Measurements from ENCODE around the gene PREPL. TPM values are rescaled to one million over a fixed set of nuclear protein-coding genes. Genes with fewer than 3 reads are reported as not detected.

PREPL gene
- total and polyA plus RNA-seq, 2 donors (not counting 1 experiment from before 2014, with no cell fraction given): 5.5 to 34.0 TPM

DNA sequence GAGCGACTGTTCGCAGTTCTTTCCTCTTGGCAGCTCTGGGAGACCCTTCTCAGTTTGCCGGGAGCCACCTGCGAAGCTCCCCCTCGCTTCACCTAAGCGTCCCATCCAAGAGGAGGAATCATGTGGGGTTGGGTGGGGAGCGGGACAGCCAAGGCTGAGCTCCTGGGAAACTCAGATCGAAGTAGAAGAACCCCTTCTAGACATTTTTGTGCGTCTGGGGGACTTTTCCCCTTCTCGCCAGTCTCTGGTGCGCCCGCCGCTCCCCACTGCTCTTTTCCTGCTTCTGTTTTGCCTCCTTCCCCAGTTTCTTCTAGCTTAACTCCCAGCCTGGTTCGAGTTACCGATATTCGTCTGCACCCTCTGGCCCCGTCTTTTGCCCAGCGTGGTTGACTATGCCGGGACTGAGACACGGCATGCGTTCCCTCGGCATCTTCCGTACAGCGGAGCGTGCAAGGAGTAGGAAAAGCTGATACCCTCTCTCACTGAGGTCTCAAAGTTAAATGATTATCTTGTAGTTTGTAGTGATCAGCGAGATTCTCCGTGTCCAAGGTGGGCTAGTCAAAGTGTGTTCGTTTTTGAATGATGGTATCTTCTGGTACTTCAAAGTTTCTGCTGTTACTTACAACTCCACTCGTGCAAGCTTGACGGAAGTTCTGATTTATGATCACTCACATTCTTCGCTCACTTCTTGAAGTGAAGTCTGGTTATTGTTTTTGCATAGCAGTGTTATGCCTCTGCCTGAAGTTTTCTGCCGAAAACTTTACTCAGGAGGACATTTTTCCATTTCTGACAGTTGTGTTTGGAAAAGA, 1.1 kb upstream of the PREPL start:
- H3K4me1 Mint-ChIP-seq: peaks cover 34% of the 10 kb centered on the region
- peak overlapping the region; percentile 98 for H3K4me3 Mint-ChIP-seq
- under 1% methylated on average over 18 of the region's 32 CpGs for WGBS (ENCODE audit: insufficient coverage)
- H3K4me1 ChIP-seq (ENCODE audit: control insufficient read depth in 2 of 2, insufficient read depth in 2 of 2, low read length in 2 of 2): peaks cover 17 to 20% of the 10 kb centered on the region in 2 donors
- ChIA-PET CTCF (interaction anchor here (0.6 to 1.8 kb wide), 11 partner anchors 9 to 1223 kb away, joined by 3 to 7 read pairs (median 4); no protein-coding TSS in a partner anchor), POLR2A (interaction anchor here (0.6 to 1.9 kb wide), 4 partner anchors 14 to 366 kb away, joined by 3 to 24 read pairs (median 4); partner anchors contain the start of gene PPM1B)
- H3K4me2 ChIP-seq (replicated peaks; ENCODE audit: low read depth, low read length, poor library complexity, severe bottlenecking): peak overlapping the region; percentile 91
- peak overlapping the region; percentile 99 to 100 for H3K27ac ChIP-seq (ENCODE audit: low read length in 2 of 2)
- H2AFZ ChIP-seq (ENCODE audit: insufficient read depth, low read depth, low read length, poor library complexity, severe bottlenecking): peak overlapping the region; percentile 98
- ATAC-seq (ENCODE audit: low read depth) (peak; percentile 5), DNase-seq (peak; percentile 66)
- H3K9me3 ChIP-seq (ENCODE audit: control extremely low read depth in 1 of 3, control insufficient read depth in 2 of 3, insufficient read depth in 1 of 3, low read length in 2 of 3): no peaks in the 10 kb centered on the region
- peak overlapping the region; percentile 80 to 95 (median 88) for H3K4me3 ChIP-seq (ENCODE audit: control extremely low read depth in 1 of 5, extremely low read depth in 1 of 5, insufficient read depth in 1 of 5, low read depth in 2 of 5, low read length in 4 of 5)
- TF ChIP-seq, protein P1, sequence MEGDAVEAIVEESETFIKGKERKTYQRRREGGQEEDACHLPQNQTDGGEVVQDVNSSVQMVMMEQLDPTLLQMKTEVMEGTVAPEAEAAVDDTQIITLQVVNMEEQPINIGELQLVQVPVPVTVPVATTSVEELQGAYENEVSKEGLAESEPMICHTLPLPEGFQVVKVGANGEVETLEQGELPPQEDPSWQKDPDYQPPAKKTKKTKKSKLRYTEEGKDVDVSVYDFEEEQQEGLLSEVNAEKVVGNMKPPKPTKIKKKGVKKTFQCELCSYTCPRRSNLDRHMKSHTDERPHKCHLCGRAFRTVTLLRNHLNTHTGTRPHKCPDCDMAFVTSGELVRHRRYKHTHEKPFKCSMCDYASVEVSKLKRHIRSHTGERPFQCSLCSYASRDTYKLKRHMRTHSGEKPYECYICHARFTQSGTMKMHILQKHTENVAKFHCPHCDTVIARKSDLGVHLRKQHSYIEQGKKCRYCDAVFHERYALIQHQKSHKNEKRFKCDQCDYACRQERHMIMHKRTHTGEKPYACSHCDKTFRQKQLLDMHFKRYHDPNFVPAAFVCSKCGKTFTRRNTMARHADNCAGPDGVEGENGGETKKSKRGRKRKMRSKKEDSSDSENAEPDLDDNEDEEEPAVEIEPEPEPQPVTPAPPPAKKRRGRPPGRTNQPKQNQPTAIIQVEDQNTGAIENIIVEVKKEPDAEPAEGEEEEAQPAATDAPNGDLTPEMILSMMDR (IDR thresholded peaks at IDR 0.05): no peak
- TF ChIP-seq EZH2 (IDR thresholded peaks at IDR 0.05; ENCODE audit: borderline replicate concordance, insufficient read depth, low read depth, low read length, poor library complexity, severe bottlenecking): no peak
- peak overlapping the region; percentile 100 for H3K27ac Mint-ChIP-seq
- H3K27me3 Mint-ChIP-seq: no peaks in the 10 kb centered on the region
- intact Hi-C loops (cut with micrococcal nuclease): loop anchor here (5.0 kb wide), 2 partner anchors 765 to 1205 kb away; partner anchors contain the start of gene THADA
- no peaks in the 10 kb centered on the region for H4K20me1 ChIP-seq (ENCODE audit: control insufficient read depth, insufficient read depth, low read length, poor library complexity, severe bottlenecking)
- H3K9ac ChIP-seq (ENCODE audit: low read length): peak overlapping the region; percentile 94
- H3K36me3 ChIP-seq (replicated peaks in 1 of 2; ENCODE audit: control extremely low read depth in 1 of 2, control insufficient read depth in 1 of 2, extremely low read depth in 1 of 2, insufficient read depth in 2 of 2, low read length in 1 of 2): no peaks in the 10 kb centered on the region
- H3K9me3 Mint-ChIP-seq (ENCODE audit: insufficient read depth): no peaks in the 10 kb centered on the region
- no peaks in the 10 kb centered on the region for H3K27me3 ChIP-seq (replicated peaks in 1 of 4; ENCODE audit: control extremely low read depth in 1 of 4, control insufficient read depth in 3 of 4, insufficient read depth in 4 of 4, low read length in 3 of 4)
- peaks cover 69% of the 10 kb centered on the region for H3K79me2 ChIP-seq (ENCODE audit: control insufficient read depth, insufficient read depth, low read length)

All from B cell (primary cell).